Endothelial cell of umbilical vein (primary cell): ENCODE data around the gene TEX9. TPM values are rescaled to one million over a fixed set of nuclear protein-coding genes. Genes with fewer than 3 reads are reported as not detected.

ENCODE experiments used
- BruUV-seq: library from RNA; stranded (reverse); fragments of 400-500 nt; replicated peaks from 2 replicates; lab custom pipeline; 2021; lab: Mats Ljungman, UMichigan
- CTCF ChIA-PET: fragments of 300-600, 350-600 bp; sonication (Branson Sonifier 250); formaldehyde crosslinking; loops from one replicate; lab custom pipeline; 2021; ENCODE audit warnings: antibody characterized with exemption, inconsistent platforms; lab: Charles Lee
- POLR2A ChIA-PET: fragments of 300-600, 350-600 bp; sonication (Branson Sonifier 250); formaldehyde crosslinking; loops from one replicate; lab custom pipeline; 2021; ENCODE audit warnings: antibody characterized with exemption, inconsistent platforms; lab: Charles Lee
- DNase-seq: peaks from one replicate; pipeline ENCODE4 v3.0.0-alpha.2; 2011; ENCODE audit warnings: low read depth, low spot score
- FAIRE-seq: peaks from 2 replicates; lab custom pipeline; 2011; peaks lifted over from hg19 to GRCh38; lab: Jason Lieb, UNC
- H2AFZ ChIP-seq: 2 replicates; pipeline ENCODE4 v1.6.0; 2012; ENCODE audit warnings: low read depth, low read length, control low read depth, inconsistent platforms
- H3K27ac ChIP-seq: 2 replicates; pipeline ENCODE4 v1.5.1; 2011; ENCODE audit warnings: low read depth, mild to moderate bottlenecking, control low read depth, low read length, moderate library complexity; ENCODE audit not compliant: insufficient read depth
- H3K27me3 ChIP-seq, 2 experiments: 2 replicates each; pipeline versions ENCODE4 v1.6.0 to v1.6.1; 2011; ENCODE audit warnings: low read length in 2 of 2, mixed read lengths in 1 of 2; ENCODE audit not compliant: control insufficient read depth in 2 of 2, insufficient read depth in 2 of 2
- H3K36me3 ChIP-seq, 2 experiments: 2 replicates in 1 of 2; 3 replicates in 1 of 2; pipeline ENCODE4 v1.5.1; 2011; ENCODE audit warnings: low read length in 2 of 2, mild to moderate bottlenecking in 1 of 2, moderate library complexity in 1 of 2; ENCODE audit not compliant: control insufficient read depth in 2 of 2, insufficient read depth in 2 of 2; ENCODE audit errors: extremely low read depth in 1 of 2
- H3K4me1 ChIP-seq: 3 replicates; pipeline ENCODE4 v1.5.1; 2011; ENCODE audit warnings: mild to moderate bottlenecking, low read length; ENCODE audit not compliant: control insufficient read depth, insufficient read depth; ENCODE audit errors: extremely low read depth
- H3K4me2 ChIP-seq: 2 replicates; pipeline ENCODE4 v1.6.1; 2011; ENCODE audit warnings: low read length, control low read depth, mixed read lengths; ENCODE audit not compliant: insufficient read depth
- H3K4me3 ChIP-seq, 3 experiments: fragments of 200-600 bp in 1 of 3; sonication (generic), shearing (Covaris generic) in 1 of 3; replicated peaks in 1 of 3; 2 replicates each; pipeline ENCODE4 v1.5.1; 2011 to 2016; ENCODE audit warnings: control low read depth in 3 of 3, low read length in 3 of 3, mild to moderate bottlenecking in 2 of 3, inconsistent platforms in 1 of 3, low read depth in 1 of 3, moderate library complexity in 1 of 3; ENCODE audit not compliant: insufficient read depth in 1 of 3
- H3K79me2 ChIP-seq: 2 replicates; pipeline ENCODE4 v1.6.0; 2012; ENCODE audit warnings: low read length, inconsistent platforms; ENCODE audit not compliant: control insufficient read depth, insufficient read depth
- H3K9ac ChIP-seq: replicated peaks from 2 replicates; pipeline ENCODE3; 2011; ENCODE audit warnings: low read length, control low read depth; ENCODE audit not compliant: insufficient read depth; ENCODE audit errors: extremely low read depth
- H3K9me1 ChIP-seq: replicated peaks from 3 replicates; pipeline ENCODE4 v1.6.0; 2011; ENCODE audit warnings: mild to moderate bottlenecking, low read length; ENCODE audit not compliant: control insufficient read depth, insufficient read depth; ENCODE audit errors: extremely low read depth
- H3K9me3 ChIP-seq: replicated peaks from 2 replicates; pipeline ENCODE4 v1.5.1; 2012; ENCODE audit warnings: low read length, inconsistent platforms; ENCODE audit not compliant: control insufficient read depth, insufficient read depth
- H4K20me1 ChIP-seq: replicated peaks from 2 replicates; pipeline ENCODE3; 2011; ENCODE audit warnings: mild to moderate bottlenecking, low read length; ENCODE audit not compliant: control insufficient read depth, insufficient read depth; ENCODE audit errors: extremely low read depth
- EZH2 ChIP-seq: IDR thresholded peaks from 2 replicates; pipeline ENCODE4 v1.6.1; 2012; ENCODE audit warnings: borderline replicate concordance, low read depth, mild to moderate bottlenecking, moderate library complexity, low read length, inconsistent platforms; ENCODE audit not compliant: severe bottlenecking
- FOS ChIP-seq: IDR thresholded peaks from 2 replicates; pipeline ENCODE4 v1.6.1; 2011; ENCODE audit warnings: mild to moderate bottlenecking, low read length, moderate library complexity, borderline replicate concordance; ENCODE audit not compliant: insufficient read depth
- GATA2 ChIP-seq: IDR thresholded peaks from 2 replicates; pipeline ENCODE4 v1.7.0; 2011; ENCODE audit warnings: low read depth, mild to moderate bottlenecking, moderate library complexity, mixed read lengths, low read length; ENCODE audit not compliant: insufficient read length, insufficient read depth
- JUN ChIP-seq: IDR thresholded peaks from 2 replicates; pipeline ENCODE4 v1.6.1; 2011; ENCODE audit warnings: borderline replicate concordance, low read depth; ENCODE audit not compliant: insufficient read length, insufficient read depth
- MYC ChIP-seq: IDR thresholded peaks from one replicate; pipeline ENCODE4 v1.6.1; 2011; ENCODE audit warnings: mild to moderate bottlenecking, low read depth, low read length
- POLR2A ChIP-seq: IDR thresholded peaks from 2 replicates; pipeline ENCODE4 v1.6.1; 2012; ENCODE audit warnings: low read depth, mild to moderate bottlenecking, control low read depth, low read length
- POLR2AphosphoS5 ChIP-seq: IDR thresholded peaks from 2 replicates; pipeline ENCODE4 v1.6.1; 2012; ENCODE audit warnings: low read depth, mild to moderate bottlenecking, control low read depth, low read length, moderate library complexity; ENCODE audit not compliant: insufficient read depth
- dilution Hi-C: fragments of 300-500 bp; cut with MboI; formaldehyde crosslinking; loops from one replicate; pipeline ENCODE4 v1.15.0; 2019; ENCODE audit warnings: low sequenced_read_pairs; ENCODE audit not compliant: extremely low pct_ligation_motif_present
- intact Hi-C: fragments of 100-400 bp; cut with micrococcal nuclease; formaldehyde crosslinking; loops from one replicate; pipeline ENCODE4 v1.10.0; 2022
- polyA plus RNA-seq, 4 experiments: library from polyadenylated mRNA; depleted of rRNA in 3 of 4; stranded (reverse) in 3 of 4; unstranded in 1 of 4; fragments of >200 nt; gene quantifications; 2 replicates each; pipeline versions ENCODE4 v1.2.1 to v1.2.3, GENCODE V29; 2011 to 2012; ENCODE audit warnings: missing spikeins in 1 of 4
- total RNA-seq: library from RNA; stranded (reverse); gene quantifications from 2 replicates; pipeline ENCODE4 v1.2.3, GENCODE V29; 2021
- TF ChIP-seq, protein P1 (sequence below): IDR thresholded peaks from 2 replicates; pipeline ENCODE4 v1.6.1; 2011; ENCODE audit not compliant: insufficient read depth, insufficient read length
- TF ChIP-seq, protein P2 (sequence below), 2 donors: IDR thresholded peaks; 1 replicate in 1 of 2; 2 replicates in 1 of 2; pipeline ENCODE4 v1.5.1; 2011; ENCODE audit warnings: low read length in 2 of 2, mild to moderate bottlenecking in 2 of 2, moderate library complexity in 2 of 2, control low read depth in 1 of 2, inconsistent platforms in 1 of 2, low read depth in 1 of 2; ENCODE audit not compliant: insufficient read depth in 1 of 2; ENCODE audit errors: extremely low read depth in 1 of 2

Gene TEX9
- total and polyA plus RNA-seq, 2 donors (not counting 3 experiments of a cell fraction or from before 2014, with no cell fraction given), result 0.33 to 1.7 TPM

DNA sequence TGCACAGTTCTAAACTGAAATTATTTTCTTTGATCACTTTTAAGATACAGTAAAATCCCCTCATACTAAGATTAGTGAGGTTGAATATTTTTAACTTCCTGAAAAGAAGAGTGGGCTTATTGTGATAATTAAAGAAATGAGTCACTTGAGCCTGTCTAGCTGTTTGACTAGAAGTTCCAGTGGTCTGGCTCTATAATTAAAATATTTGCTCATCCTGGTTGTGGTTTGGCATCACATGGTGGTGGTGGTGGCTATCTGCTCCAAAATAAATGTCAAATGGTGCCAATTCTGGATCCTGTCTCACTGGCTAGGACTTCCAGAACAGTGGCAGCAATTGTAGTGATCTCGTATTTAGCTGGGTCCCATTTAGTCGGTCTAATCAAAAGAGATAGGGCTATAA is 8.6 kb upstream of the TEX9 start:
- BruUV-seq, result no TSS peak
- no peaks in the 10 kb centered on the region for H4K20me1 ChIP-seq
- no peaks in the 10 kb centered on the region for H3K4me1 ChIP-seq
- FAIRE-seq, result no peak
- H3K4me2 ChIP-seq, result no peak overlapping the region
- no peak overlapping the region for H3K9ac ChIP-seq
- H3K4me3 ChIP-seq, result no peak overlapping the region
- TF ChIP-seq POLR2AphosphoS5, result no peak
- TF ChIP-seq GATA2, result no peak
- no peak for TF ChIP-seq EZH2
- TF ChIP-seq FOS, result no peak
- TF ChIP-seq, protein P1, sequence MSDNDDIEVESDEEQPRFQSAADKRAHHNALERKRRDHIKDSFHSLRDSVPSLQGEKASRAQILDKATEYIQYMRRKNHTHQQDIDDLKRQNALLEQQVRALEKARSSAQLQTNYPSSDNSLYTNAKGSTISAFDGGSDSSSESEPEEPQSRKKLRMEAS, result no peak
- no peak for TF ChIP-seq MYC
- TF ChIP-seq, protein P2, sequence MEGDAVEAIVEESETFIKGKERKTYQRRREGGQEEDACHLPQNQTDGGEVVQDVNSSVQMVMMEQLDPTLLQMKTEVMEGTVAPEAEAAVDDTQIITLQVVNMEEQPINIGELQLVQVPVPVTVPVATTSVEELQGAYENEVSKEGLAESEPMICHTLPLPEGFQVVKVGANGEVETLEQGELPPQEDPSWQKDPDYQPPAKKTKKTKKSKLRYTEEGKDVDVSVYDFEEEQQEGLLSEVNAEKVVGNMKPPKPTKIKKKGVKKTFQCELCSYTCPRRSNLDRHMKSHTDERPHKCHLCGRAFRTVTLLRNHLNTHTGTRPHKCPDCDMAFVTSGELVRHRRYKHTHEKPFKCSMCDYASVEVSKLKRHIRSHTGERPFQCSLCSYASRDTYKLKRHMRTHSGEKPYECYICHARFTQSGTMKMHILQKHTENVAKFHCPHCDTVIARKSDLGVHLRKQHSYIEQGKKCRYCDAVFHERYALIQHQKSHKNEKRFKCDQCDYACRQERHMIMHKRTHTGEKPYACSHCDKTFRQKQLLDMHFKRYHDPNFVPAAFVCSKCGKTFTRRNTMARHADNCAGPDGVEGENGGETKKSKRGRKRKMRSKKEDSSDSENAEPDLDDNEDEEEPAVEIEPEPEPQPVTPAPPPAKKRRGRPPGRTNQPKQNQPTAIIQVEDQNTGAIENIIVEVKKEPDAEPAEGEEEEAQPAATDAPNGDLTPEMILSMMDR (IDR thresholded peaks at IDR 0.05; ENCODE audit: extremely low read depth in 1 of 2, insufficient read depth in 1 of 2, low read depth in 1 of 2, low read length in 2 of 2), result no peak
- TF ChIP-seq JUN, result no peak
- TF ChIP-seq POLR2A, result no peak
- CTCF ChIA-PET, result no interaction called here
- no peaks in the 10 kb centered on the region for H3K9me1 ChIP-seq
- dilution Hi-C loops (no loop called here), intact Hi-C loops (no loop called here)
- H2AFZ ChIP-seq, result no peak overlapping the region
- H3K36me3 ChIP-seq, result no peaks in the 10 kb centered on the region
- H3K27ac ChIP-seq, result no peak overlapping the region
- H3K79me2 ChIP-seq, result no peaks in the 10 kb centered on the region
- POLR2A ChIA-PET, result no interaction called here
- DNase-seq, result no peak
- H3K9me3 ChIP-seq, result no peaks in the 10 kb centered on the region
- peaks cover 0 to 7% of the 10 kb centered on the region in 2 experiments for H3K27me3 ChIP-seq
